ENCODE data around the gene ADCY10.

Gene ADCY10

DNA sequence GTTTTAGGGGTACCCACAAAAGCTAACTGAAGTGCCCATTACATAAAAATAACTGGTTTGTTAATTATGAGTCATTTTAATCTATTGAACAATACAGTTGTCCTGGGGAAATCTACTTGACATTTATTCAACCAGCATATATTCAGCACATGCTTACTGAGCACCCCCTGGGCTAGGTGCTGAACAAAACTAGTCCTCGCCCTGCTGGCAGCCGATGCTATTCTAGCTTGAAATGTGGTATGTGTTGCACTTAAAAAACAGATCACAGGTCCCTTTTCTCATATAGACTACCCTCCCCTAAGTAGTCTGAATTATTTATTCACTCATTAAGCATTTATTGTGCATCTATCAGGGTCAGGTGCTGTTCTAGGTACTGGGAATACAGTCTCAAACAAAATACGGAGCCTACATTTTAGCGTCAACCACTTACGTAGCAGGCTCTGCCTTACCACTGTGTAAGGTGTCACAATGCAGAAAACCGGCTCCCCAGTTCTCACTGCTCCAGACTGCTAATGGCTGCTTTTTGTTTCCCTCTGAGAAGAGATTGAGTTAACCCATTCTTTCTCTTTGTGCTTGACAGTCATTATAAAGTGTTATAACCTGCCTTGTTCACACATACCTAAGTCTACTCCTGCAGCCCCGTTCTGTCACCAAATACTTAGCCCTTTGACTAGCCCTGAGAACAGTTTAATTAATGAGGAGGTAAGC lies 57.1 kb downstream of the ADCY10 start:
- Histone ChIP-seq H3K9me3 (ENCODE audit: low read depth, low read length) (no peaks in the 10 kb centered on the region), H3K27ac (no peak overlapping the region), H3K9ac (ENCODE audit: insufficient read length) (no peak overlapping the region), H3K36me3 (ENCODE audit: insufficient read depth, low read length) (no peaks in the 10 kb centered on the region), H3K4me3 (no peak overlapping the region)
- no peak for DNase-seq (ENCODE audit: low read depth, low spot score)
- TF ChIP-seq POLR2AphosphoS5 (IDR thresholded peaks at IDR 0.05; ENCODE audit: borderline replicate concordance, low read depth, low read length) (no peak), EZH2 (IDR thresholded peaks at IDR 0.05) (no peak), FOXP2 (optimal IDR thresholded peaks at IDR 0.05; ENCODE audit: control extremely low read depth, extremely low read length, insufficient read depth) (no peak)

GRCh38 chr1:167854184-167854583 lies 59.8 kb downstream of the ADCY10 start:
- TF ChIP-seq POLR2AphosphoS5 (IDR thresholded peaks at IDR 0.05; ENCODE audit: borderline replicate concordance, low read depth, low read length) = no peak
- TF ChIP-seq EZH2 (IDR thresholded peaks at IDR 0.05) = no peak
- H3K4me3 ChIP-seq = no peak overlapping the region
- no peak overlapping the region for H3K27ac ChIP-seq
- H3K9me3 ChIP-seq (ENCODE audit: low read depth, low read length) = no peaks in the 10 kb centered on the region
- DNase-seq (ENCODE audit: low read depth, low spot score) = no peak
- H3K9ac ChIP-seq (ENCODE audit: insufficient read length) = no peak overlapping the region
- no peaks in the 10 kb centered on the region for H3K36me3 ChIP-seq (ENCODE audit: insufficient read depth, low read length)

DNA sequence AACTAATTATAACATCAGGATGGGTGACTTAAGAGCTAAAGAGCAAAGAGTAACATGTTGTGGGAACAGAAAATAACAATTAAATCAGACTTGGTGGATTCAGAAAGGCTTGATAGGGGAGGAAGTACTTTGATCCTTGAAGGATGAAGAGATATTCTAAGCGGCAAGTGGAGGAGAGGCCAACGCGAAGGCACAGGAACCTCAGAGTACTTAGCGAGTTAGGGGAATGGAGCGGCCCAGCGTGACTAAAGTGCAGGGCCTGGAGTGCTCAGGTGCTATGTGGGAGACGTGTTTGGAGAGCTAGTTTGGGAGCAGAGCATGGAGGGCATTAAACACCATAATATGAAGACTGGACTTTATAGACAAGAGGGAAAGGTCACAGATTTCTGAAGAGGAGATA lies 64.3 kb downstream of the ADCY10 start:
- TF ChIP-seq EZH2 (IDR thresholded peaks at IDR 0.05) = no peak
- TF ChIP-seq POLR2AphosphoS5 (IDR thresholded peaks at IDR 0.05; ENCODE audit: borderline replicate concordance, low read depth, low read length) = no peak
- TF ChIP-seq FOXP2 (optimal IDR thresholded peaks at IDR 0.05; ENCODE audit: control extremely low read depth, extremely low read length, insufficient read depth) = no peak
- DNase-seq (ENCODE audit: low read depth, low spot score) = no peak
- Histone ChIP-seq H3K36me3 (ENCODE audit: insufficient read depth, low read length) (no peaks in the 10 kb centered on the region), H3K9ac (ENCODE audit: insufficient read length) (no peak overlapping the region), H3K4me3 (no peak overlapping the region), H3K9me3 (ENCODE audit: low read depth, low read length) (no peaks in the 10 kb centered on the region), H3K27ac (no peak overlapping the region)

- no peak overlapping the region for H3K4me3 ChIP-seq
- TF ChIP-seq FOXP2 (optimal IDR thresholded peaks at IDR 0.05; ENCODE audit: control extremely low read depth, extremely low read length, insufficient read depth) = no peak
- TF ChIP-seq EZH2 (IDR thresholded peaks at IDR 0.05) = no peak
- TF ChIP-seq POLR2AphosphoS5 (IDR thresholded peaks at IDR 0.05; ENCODE audit: borderline replicate concordance, low read depth, low read length) = no peak
- no peaks in the 10 kb centered on the region for H3K9me3 ChIP-seq (ENCODE audit: low read depth, low read length)
- no peak for DNase-seq (ENCODE audit: low read depth, low spot score)
- no peak overlapping the region for H3K9ac ChIP-seq (ENCODE audit: insufficient read length)
- no peaks in the 10 kb centered on the region for H3K36me3 ChIP-seq (ENCODE audit: insufficient read depth, low read length)
- no peak overlapping the region for H3K27ac ChIP-seq
Measured at GRCh38 chr1:167842872-167843271, 71.1 kb downstream of the ADCY10 start.

DNA sequence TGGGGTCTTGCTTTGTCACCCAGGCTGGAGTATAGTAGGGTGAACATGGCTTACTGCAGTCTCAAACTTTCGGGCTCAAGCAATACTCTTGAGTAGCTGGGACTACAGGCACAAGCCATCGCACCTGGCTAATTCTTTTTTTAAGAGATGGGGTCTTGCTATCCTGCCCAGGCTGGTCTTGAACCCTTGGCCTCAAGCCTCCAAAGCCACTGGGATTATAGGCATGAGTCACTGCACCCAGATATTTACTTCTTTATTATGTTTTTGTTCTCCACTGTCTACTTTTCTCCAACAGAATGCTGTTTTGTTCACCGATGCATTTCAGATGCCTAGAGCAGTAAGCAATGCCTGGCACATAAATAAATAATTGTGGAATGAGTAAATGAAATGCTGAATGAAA lies 72.4 kb downstream of the ADCY10 start:
- Histone ChIP-seq H3K9me3 (ENCODE audit: low read depth, low read length) (no peaks in the 10 kb centered on the region), H3K4me3 (no peak overlapping the region), H3K27ac (no peak overlapping the region), H3K9ac (ENCODE audit: insufficient read length) (no peak overlapping the region), H3K36me3 (ENCODE audit: insufficient read depth, low read length) (no peaks in the 10 kb centered on the region)
- no peak for DNase-seq (ENCODE audit: low read depth, low spot score)
- no peak for TF ChIP-seq EZH2 (IDR thresholded peaks at IDR 0.05)
- TF ChIP-seq POLR2AphosphoS5 (IDR thresholded peaks at IDR 0.05; ENCODE audit: borderline replicate concordance, low read depth, low read length) = no peak

- Histone ChIP-seq H3K9me3 (ENCODE audit: low read depth, low read length) (no peaks in the 10 kb centered on the region), H3K27ac (no peak overlapping the region), H3K36me3 (ENCODE audit: insufficient read depth, low read length) (no peaks in the 10 kb centered on the region), H3K9ac (ENCODE audit: insufficient read length) (no peak overlapping the region), H3K4me3 (no peak overlapping the region)
- DNase-seq (ENCODE audit: low read depth, low spot score) = no peak
- TF ChIP-seq FOXP2 (optimal IDR thresholded peaks at IDR 0.05; ENCODE audit: control extremely low read depth, extremely low read length, insufficient read depth) (no peak), POLR2AphosphoS5 (IDR thresholded peaks at IDR 0.05; ENCODE audit: borderline replicate concordance, low read depth, low read length) (no peak), EZH2 (IDR thresholded peaks at IDR 0.05) (no peak)
Measured at GRCh38 chr1:167839009-167839408, 74.9 kb downstream of the ADCY10 start.

GRCh38 chr1:167837326-167837725 lies 76.6 kb downstream of the ADCY10 start:
- Histone ChIP-seq H3K9ac (ENCODE audit: insufficient read length) (no peak overlapping the region), H3K36me3 (ENCODE audit: insufficient read depth, low read length) (no peaks in the 10 kb centered on the region), H3K9me3 (ENCODE audit: low read depth, low read length) (no peaks in the 10 kb centered on the region), H3K4me3 (no peak overlapping the region), H3K27ac (no peak overlapping the region)
- TF ChIP-seq POLR2AphosphoS5 (IDR thresholded peaks at IDR 0.05; ENCODE audit: borderline replicate concordance, low read depth, low read length) (no peak), FOXP2 (optimal IDR thresholded peaks at IDR 0.05; ENCODE audit: control extremely low read depth, extremely low read length, insufficient read depth) (no peak)
- no peak for DNase-seq (ENCODE audit: low read depth, low spot score)

- H3K36me3 ChIP-seq (ENCODE audit: insufficient read depth, low read length) = no peaks in the 10 kb centered on the region
- no peak overlapping the region for H3K9ac ChIP-seq (ENCODE audit: insufficient read length)
- no peak overlapping the region for H3K27ac ChIP-seq
- no peaks in the 10 kb centered on the region for H3K9me3 ChIP-seq (ENCODE audit: low read depth, low read length)
- DNase-seq (ENCODE audit: low read depth, low spot score) = no peak
- TF ChIP-seq FOXP2 (optimal IDR thresholded peaks at IDR 0.05; ENCODE audit: control extremely low read depth, extremely low read length, insufficient read depth) (no peak), POLR2AphosphoS5 (IDR thresholded peaks at IDR 0.05; ENCODE audit: borderline replicate concordance, low read depth, low read length) (no peak), EZH2 (IDR thresholded peaks at IDR 0.05) (no peak)
- no peak overlapping the region for H3K4me3 ChIP-seq
Measured at GRCh38 chr1:167836197-167836596, 77.7 kb downstream of the ADCY10 start.

DNA sequence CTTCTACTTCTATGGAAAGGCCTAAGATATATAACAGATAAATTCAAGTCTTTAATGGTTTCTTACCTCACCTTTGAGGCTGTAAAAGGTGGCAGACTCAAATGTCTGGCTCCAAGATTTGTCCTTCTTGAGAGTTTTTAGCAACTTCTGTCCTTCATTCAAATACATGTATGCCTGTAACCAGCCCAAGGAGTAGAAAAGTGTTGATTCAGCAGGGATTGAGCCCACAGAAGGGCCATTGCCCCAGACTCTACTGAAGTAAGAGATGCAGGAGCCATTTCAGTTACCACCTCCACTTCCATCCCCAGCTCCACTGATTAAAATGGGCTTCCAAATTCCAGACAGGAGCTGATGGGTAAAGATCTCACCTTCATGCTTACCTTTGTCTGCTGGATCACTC lies 80.0 kb downstream of the ADCY10 start:
- Histone ChIP-seq H3K36me3 (ENCODE audit: insufficient read depth, low read length) (no peaks in the 10 kb centered on the region), H3K9ac (ENCODE audit: insufficient read length) (no peak overlapping the region), H3K27ac (no peak overlapping the region), H3K4me3 (no peak overlapping the region), H3K9me3 (ENCODE audit: low read depth, low read length) (no peaks in the 10 kb centered on the region)
- DNase-seq (ENCODE audit: low read depth, low spot score) = no peak
- no peak for TF ChIP-seq FOXP2 (optimal IDR thresholded peaks at IDR 0.05; ENCODE audit: control extremely low read depth, extremely low read length, insufficient read depth)
- TF ChIP-seq POLR2AphosphoS5 (IDR thresholded peaks at IDR 0.05; ENCODE audit: borderline replicate concordance, low read depth, low read length) = no peak
- no peak for TF ChIP-seq EZH2 (IDR thresholded peaks at IDR 0.05)
